ENCODE data around the gene NTSR1. TPM values are rescaled to one million over a fixed set of nuclear protein-coding genes. Genes with fewer than 3 reads are reported as not detected.

NTSR1 gene
- total and polyA plus RNA-seq, 2 of the 8 experiments (the other 6 are each of a cell fraction or from before 2014, with no cell fraction given) = 0.53 to 0.89 TPM

DNA sequence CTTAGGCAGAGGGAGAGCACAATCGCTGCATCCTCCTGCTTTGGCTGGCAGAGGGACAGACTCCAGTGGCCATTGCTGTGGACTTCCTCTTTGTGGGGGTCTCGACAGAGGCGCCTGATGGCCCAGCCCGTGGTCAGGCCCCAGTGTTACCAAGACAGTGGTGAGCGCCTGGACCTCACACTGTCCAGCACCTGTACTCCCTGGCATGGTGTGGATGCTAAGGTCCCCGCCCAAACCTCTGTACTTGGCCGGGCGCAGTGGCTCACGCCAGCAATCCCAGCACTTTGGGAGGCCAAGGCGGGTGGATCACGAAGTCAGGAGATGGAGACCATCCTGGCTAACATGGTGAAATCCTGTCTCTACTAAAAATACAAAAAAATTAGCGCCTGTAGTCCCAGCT lies 2.3 kb upstream of the NTSR1 start:
- Histone ChIP-seq H3K18ac (ENCODE audit: extremely low read depth, low read length) (no peak overlapping the region), H3K4me1 (replicated peaks in 1 of 4; ENCODE audit: control insufficient read depth in 3 of 4, insufficient read depth in 4 of 4, low read length in 3 of 4) (peaks cover 0 to 8% (median 7%) of the 10 kb centered on the region in 4 experiments; a peak in 5 of 7 replicates), H3K27ac (ENCODE audit: low read depth, low read length) (no peak overlapping the region), H4K91ac (replicated peaks; ENCODE audit: insufficient read length, low read length) (no peak overlapping the region), H3K56ac (replicated peaks; ENCODE audit: insufficient read length, low read depth, low read length) (no peak overlapping the region), H3K23me2 (ENCODE audit: low read depth, low read length) (peaks cover 11% of the 10 kb centered on the region; the same call in 1 of the 2 replicates), H3K14ac (ENCODE audit: insufficient read length) (no peak overlapping the region), H4K5ac (ENCODE audit: insufficient read length, low read depth, low read length) (no peak overlapping the region), H3K4me3 (ENCODE audit: extremely low read depth in 1 of 4, insufficient read depth in 2 of 4, low read depth in 3 of 4, low read length in 4 of 4) (no peak overlapping the region), H3K9me3 (ENCODE audit: insufficient read depth in 2 of 2, low read depth in 1 of 2, low read length in 1 of 2) (no peaks in the 10 kb centered on the region), H4K8ac (ENCODE audit: extremely low read depth, insufficient read depth, low read length) (no peak overlapping the region), H3K79me1 (ENCODE audit: low read depth, low read length) (no peaks in the 10 kb centered on the region), H2AK5ac (ENCODE audit: low read depth, low read length) (no peak overlapping the region), H3K23ac (ENCODE audit: insufficient read length) (no peak overlapping the region), H4K20me1 (replicated peaks in 1 of 2; ENCODE audit: control insufficient read depth in 1 of 2, insufficient read depth in 2 of 2, low read length in 2 of 2) (peaks cover 3 to 5% of the 10 kb centered on the region in 2 experiments), H3K79me2 (ENCODE audit: control insufficient read depth in 1 of 2, insufficient read depth in 2 of 2, low read length in 2 of 2) (no peaks in the 10 kb centered on the region), H3K36me3 (ENCODE audit: control insufficient read depth in 2 of 4, insufficient read depth in 4 of 4, low read length in 3 of 4) (no peaks in the 10 kb centered on the region), H3K4ac (replicated peaks; ENCODE audit: insufficient read length, low read depth, low read length) (no peak overlapping the region), H2BK12ac (ENCODE audit: low read depth, low read length) (no peak overlapping the region), H3K27me3 (replicated peaks in 1 of 4; ENCODE audit: control insufficient read depth in 3 of 4, extremely low read depth in 1 of 4, insufficient read depth in 3 of 4, low read length in 3 of 4) (peaks cover 22 to 40% (median 30%) of the 10 kb centered on the region in 4 experiments), H2BK15ac (ENCODE audit: low read length) (no peak overlapping the region), H2BK20ac (ENCODE audit: low read length) (no peak overlapping the region), H2AFZ (ENCODE audit: low read length) (no peak overlapping the region), H2BK5ac (ENCODE audit: low read depth, low read length) (no peak overlapping the region), H2BK120ac (replicated peaks; ENCODE audit: low read depth, low read length) (no peak overlapping the region), H3K9ac (replicated peaks in 1 of 4; ENCODE audit: extremely low read depth in 1 of 4, low read depth in 3 of 4, low read length in 3 of 4) (no peak overlapping the region), H3K4me2 (ENCODE audit: insufficient read depth in 1 of 2, low read depth in 2 of 2, low read length in 2 of 2) (no peak overlapping the region)
- FAIRE-seq = no peak
- 91% methylated on average over 12 of the region's 12 CpGs; no CpG with 5 or more reads in 1 of the 2 experiments for WGBS, 2 experiments (ENCODE audit: extremely low coverage in 1 of 2, insufficient coverage in 1 of 2, insufficient read length in 1 of 2, insufficient replicate concordance in 2 of 2, low coverage in 1 of 2, low lambda C conversion rate in 2 of 2, missing lambda C conversion rate in 1 of 2)
- CTCF ChIA-PET (ENCODE audit: partially characterized antibody) = interaction anchor here (0.7 to 4.7 kb wide), 18 partner anchors 9 to 223 kb away, joined by 3 to 38 read pairs (median 4); no protein-coding TSS in a partner anchor
- TF ChIP-seq HDAC2 (IDR thresholded peaks at IDR 0.05; ENCODE audit: borderline replicate concordance in 1 of 2, low read depth in 2 of 2, low read length in 2 of 2) (no peak), SAP30 (IDR thresholded peaks at IDR 0.05; ENCODE audit: insufficient read depth, insufficient replicate concordance, low read length) (no peak), TBP (IDR thresholded peaks at IDR 0.05; ENCODE audit: low read depth, low read length) (no peak), NANOG (IDR thresholded peaks at IDR 0.05; ENCODE audit: insufficient read depth, low read depth, low read length, poor library complexity, severe bottlenecking) (no peak), BRCA1 (IDR thresholded peaks at IDR 0.05; ENCODE audit: low read depth, low read length) (no peak), NRF1 (IDR thresholded peaks at IDR 0.05; ENCODE audit: low read depth, low read length) (no peak), CEBPB (IDR thresholded peaks at IDR 0.05; ENCODE audit: low read depth, low read length) (no peak), MAFK (IDR thresholded peaks at IDR 0.05; ENCODE audit: low read depth, low read length) (no peak)
- POLR2A ChIA-PET (ENCODE audit: partially characterized antibody) = interaction anchor here (1.2 kb wide), 1 partner anchor 109 kb away, joined by 3 read pairs; no protein-coding TSS in a partner anchor
- no peak for DNase-seq (ENCODE audit: low read depth in 1 of 2, low spot score in 2 of 2)
